Parathyroid adenoma (tissue), 2 donors: Measurements from ENCODE around the gene FKBP7.

Experiments used
- H2AFZ ChIP-seq: fragments of 300-600 bp; sonication (generic); one replicate; pipeline ENCODE4 v1.7.0; 2017; ENCODE audit warnings: antibody characterized with exemption, mild to moderate bottlenecking
- H3K27ac ChIP-seq: fragments of 300-600 bp; sonication (generic); one replicate; pipeline ENCODE4 v1.7.0; 2017
- H3K27me3 ChIP-seq: fragments of 300-600 bp; sonication (generic); one replicate; pipeline ENCODE4 v1.7.0; 2017; ENCODE audit warnings: low read length; ENCODE audit not compliant: control insufficient read depth, insufficient read depth
- H3K36me3 ChIP-seq: fragments of 300-600 bp; sonication (generic); one replicate; pipeline ENCODE4 v1.7.0; 2017; ENCODE audit warnings: low read length; ENCODE audit not compliant: control insufficient read depth, insufficient read depth
- H3K4me1 ChIP-seq: fragments of 300-600 bp; sonication (generic); one replicate; pipeline ENCODE4 v1.7.0; 2017; ENCODE audit warnings: control low read depth
- H3K4me2 ChIP-seq: fragments of 300-600 bp; sonication (generic); one replicate; pipeline ENCODE4 v1.7.0; 2017; ENCODE audit warnings: low read length
- H3K4me3 ChIP-seq: fragments of 300-600 bp; sonication (generic); one replicate; pipeline ENCODE4 v1.7.0; 2017; ENCODE audit warnings: low read depth, low read length
- H3K79me2 ChIP-seq: fragments of 300-600 bp; sonication (generic); one replicate; pipeline ENCODE4 v1.7.0; 2017; ENCODE audit warnings: control low read depth
- H3K9ac ChIP-seq: fragments of 300-600 bp; sonication (generic); one replicate; pipeline ENCODE4 v1.7.0; 2017; ENCODE audit warnings: mild to moderate bottlenecking
- H3K9me3 ChIP-seq: fragments of 300-600 bp; sonication (generic); one replicate; pipeline ENCODE4 v1.7.0; 2017; ENCODE audit warnings: low read length; ENCODE audit not compliant: control insufficient read depth
- CTCF ChIP-seq: fragments of 300-600 bp; sonication (generic); IDR thresholded peaks from one replicate; pipeline ENCODE4 v1.7.0; 2017; ENCODE audit warnings: antibody characterized with exemption, mild to moderate bottlenecking
- donor health status: primary hyperparathyroidism.

FKBP7 gene

DNA sequence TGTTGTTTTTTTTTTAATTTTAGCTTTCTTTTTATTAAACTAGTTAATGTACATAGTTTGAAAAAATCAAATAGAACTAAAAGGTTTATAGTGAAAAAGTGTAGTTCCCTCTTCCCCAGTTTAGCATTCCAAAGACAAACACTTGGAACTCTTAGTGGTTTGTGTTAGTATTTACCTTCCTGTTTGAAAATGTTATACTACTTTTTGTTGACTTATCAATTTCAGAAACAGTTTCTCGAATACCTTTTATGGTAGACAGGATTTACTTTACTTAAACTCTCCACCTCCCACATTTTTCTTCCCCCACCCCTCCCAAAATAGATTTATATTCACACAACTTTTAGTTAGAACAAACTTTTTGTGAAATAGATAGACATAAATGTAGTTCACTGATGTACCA, 28.5 kb upstream of the FKBP7 start:
- Histone ChIP-seq H3K4me3 (no peak overlapping the region), H3K4me1 (no peaks in the 10 kb centered on the region), H3K9me3 (no peaks in the 10 kb centered on the region), H3K79me2 (peaks cover 4% of the 10 kb centered on the region), H3K36me3 (no peaks in the 10 kb centered on the region), H3K9ac (no peak overlapping the region), H2AFZ (no peak overlapping the region), H3K4me2 (no peak overlapping the region), H3K27me3 (no peaks in the 10 kb centered on the region), H3K27ac (no peak overlapping the region)
- no peak for TF ChIP-seq CTCF

DNA sequence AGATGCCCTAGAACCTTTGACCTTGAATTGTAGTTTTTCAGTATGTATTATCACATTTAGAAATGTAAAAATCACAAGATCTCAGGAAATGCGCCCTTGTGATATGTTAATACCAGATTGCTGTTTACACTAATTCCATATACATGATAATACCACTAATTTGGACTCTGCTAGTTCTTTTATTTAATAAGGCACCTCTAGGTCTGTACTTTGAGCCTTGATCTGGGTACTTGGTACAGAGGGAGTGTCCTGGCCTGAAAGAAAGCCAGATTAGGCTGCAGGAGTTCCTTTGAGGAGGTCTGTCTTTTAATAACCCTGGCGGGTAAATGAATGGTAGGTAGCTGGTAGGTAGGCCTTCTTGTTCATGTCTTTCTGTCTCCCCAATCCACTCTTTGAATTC, 28.1 kb upstream of the FKBP7 start:
- H3K4me2 ChIP-seq, result no peak overlapping the region
- no peaks in the 10 kb centered on the region for H3K27me3 ChIP-seq
- no peaks in the 10 kb centered on the region for H3K4me1 ChIP-seq
- H3K27ac ChIP-seq, result no peak overlapping the region
- no peak for TF ChIP-seq CTCF
- no peak overlapping the region for H2AFZ ChIP-seq
- H3K9ac ChIP-seq, result no peak overlapping the region
- no peaks in the 10 kb centered on the region for H3K9me3 ChIP-seq
- no peaks in the 10 kb centered on the region for H3K36me3 ChIP-seq
- no peak overlapping the region for H3K4me3 ChIP-seq
- peaks cover 4% of the 10 kb centered on the region for H3K79me2 ChIP-seq

- H3K4me1 ChIP-seq, result no peaks in the 10 kb centered on the region
- TF ChIP-seq CTCF, result no peak
- no peaks in the 10 kb centered on the region for H3K36me3 ChIP-seq
- no peaks in the 10 kb centered on the region for H3K27me3 ChIP-seq
- no peak overlapping the region for H2AFZ ChIP-seq
- H3K9me3 ChIP-seq, result no peaks in the 10 kb centered on the region
- no peak overlapping the region for H3K4me3 ChIP-seq
- peaks cover 5% of the 10 kb centered on the region for H3K79me2 ChIP-seq
- no peak overlapping the region for H3K27ac ChIP-seq
- H3K9ac ChIP-seq, result no peak overlapping the region
- H3K4me2 ChIP-seq, result no peak overlapping the region
Measured at GRCh38 chr2:178506101-178506500, 27.7 kb upstream of the FKBP7 start.

DNA sequence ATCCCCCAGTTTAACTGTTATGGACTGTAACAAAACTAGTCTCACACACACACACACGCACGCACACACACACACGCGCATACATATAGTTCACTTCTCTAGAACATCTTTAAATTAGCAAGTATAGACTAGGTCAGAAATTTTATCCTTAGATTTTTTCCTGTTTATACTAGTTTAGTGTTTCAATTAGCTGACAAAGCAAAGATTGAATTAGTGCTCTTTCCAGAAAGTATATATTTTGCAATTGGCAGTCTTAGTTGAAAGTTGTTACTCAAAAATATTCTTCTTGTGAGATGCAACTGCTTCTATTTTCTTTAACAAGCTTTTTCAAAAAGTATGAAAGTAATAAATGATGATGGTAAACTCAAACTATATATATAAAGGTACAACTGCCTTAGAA, 24.4 kb upstream of the FKBP7 start:
- H3K4me1 ChIP-seq, result no peaks in the 10 kb centered on the region
- H2AFZ ChIP-seq, result no peak overlapping the region
- H3K4me2 ChIP-seq, result no peak overlapping the region
- H3K79me2 ChIP-seq, result peaks cover 2% of the 10 kb centered on the region
- TF ChIP-seq CTCF, result no peak
- H3K27ac ChIP-seq, result no peak overlapping the region
- H3K27me3 ChIP-seq, result no peaks in the 10 kb centered on the region
- no peaks in the 10 kb centered on the region for H3K36me3 ChIP-seq
- H3K4me3 ChIP-seq, result no peak overlapping the region
- no peak overlapping the region for H3K9ac ChIP-seq
- H3K9me3 ChIP-seq, result no peaks in the 10 kb centered on the region

GRCh38 chr2:178499640-178500039, 21.2 kb upstream of the FKBP7 start:
- Histone ChIP-seq H3K9ac (no peak overlapping the region), H2AFZ (no peak overlapping the region), H3K9me3 (no peaks in the 10 kb centered on the region), H3K27ac (no peak overlapping the region), H3K4me3 (no peak overlapping the region), H3K36me3 (no peaks in the 10 kb centered on the region), H3K79me2 (peaks cover 2% of the 10 kb centered on the region), H3K4me1 (no peaks in the 10 kb centered on the region), H3K27me3 (no peaks in the 10 kb centered on the region), H3K4me2 (no peak overlapping the region)
- TF ChIP-seq CTCF, result no peak
